ENCODE data around the gene JAGN1. TPM values are rescaled to one million over a fixed set of nuclear protein-coding genes. Genes with fewer than 3 reads are reported as not detected.
"Not testable (repeated sequence)": the region's sequence is repeated elsewhere in the genome, so short reads cannot be mapped to it uniquely, and the experiment has no call there.

JAGN1 gene
- total RNA-seq, 1 donor from 2014 or later = 31.1 TPM

GRCh38 chr3:9916734-9917680, 26.6 kb downstream of the JAGN1 start, which contains the start of gene IL17RC:
Gene IL17RC (plus strand): TSS chr3:9917098. CDS start chr3:9917316, 218 bp downstream.
- DNase-seq (ENCODE audit: low read depth) = peak; percentile 79

GRCh38 chr3:9917820-9918219, 27.4 kb downstream of the JAGN1 start:
- DNase-seq (ENCODE audit: low read depth) = no peak

- no peak for DNase-seq (ENCODE audit: low read depth)
Observed at GRCh38 chr3:9918261-9919038, 28.0 kb downstream of the JAGN1 start.

GRCh38 chr3:9928158-9928557, 37.7 kb downstream of the JAGN1 start:
- no peak for DNase-seq (ENCODE audit: low read depth)

GRCh38 chr3:9930804-9931418, 40.5 kb downstream of the JAGN1 start:
- DNase-seq (ENCODE audit: low read depth) = no peak

- no peak for DNase-seq (ENCODE audit: low read depth)
Observed at GRCh38 chr3:9932535-9932842, 42.1 kb downstream of the JAGN1 start.

- peak; percentile 51 for DNase-seq (ENCODE audit: low read depth)
Observed at GRCh38 chr3:9932843-9933560, 42.6 kb downstream of the JAGN1 start.

GRCh38 chr3:9933561-9934234, 43.3 kb downstream of the JAGN1 start, which contains the start of gene CRELD1:
Gene CRELD1 (plus strand): TSS chr3:9933834. CDS start chr3:9934439, 605 bp downstream.
- peak; percentile 84 for DNase-seq (ENCODE audit: low read depth)

GRCh38 chr3:9934235-9934621, 43.8 kb downstream of the JAGN1 start:
- DNase-seq (ENCODE audit: low read depth) = no peak

- DNase-seq (ENCODE audit: low read depth) = no peak
Observed at GRCh38 chr3:9934993-9935392, 44.6 kb downstream of the JAGN1 start.

- no peak for DNase-seq (ENCODE audit: low read depth)
Observed at GRCh38 chr3:9935966-9936510, 45.6 kb downstream of the JAGN1 start.

- no peak for DNase-seq (ENCODE audit: low read depth)
Observed at GRCh38 chr3:9937486-9938238, 47.3 kb downstream of the JAGN1 start.

GRCh38 chr3:9938966-9939365, 48.6 kb downstream of the JAGN1 start:
- no peak for DNase-seq (ENCODE audit: low read depth)

GRCh38 chr3:9939906-9940305, 49.5 kb downstream of the JAGN1 start:
- DNase-seq (ENCODE audit: low read depth) = not testable (repeated sequence)

GRCh38 chr3:9940746-9941145, 50.3 kb downstream of the JAGN1 start:
- DNase-seq (ENCODE audit: low read depth) = no peak

GRCh38 chr3:9942164-9942563, 51.8 kb downstream of the JAGN1 start:
- no peak for DNase-seq (ENCODE audit: low read depth)

- no peak for DNase-seq (ENCODE audit: low read depth)
Observed at GRCh38 chr3:9942934-9943690, 52.7 kb downstream of the JAGN1 start.
